ENCODE measurements around the gene TTLL4.

Gene TTLL4, protein sequence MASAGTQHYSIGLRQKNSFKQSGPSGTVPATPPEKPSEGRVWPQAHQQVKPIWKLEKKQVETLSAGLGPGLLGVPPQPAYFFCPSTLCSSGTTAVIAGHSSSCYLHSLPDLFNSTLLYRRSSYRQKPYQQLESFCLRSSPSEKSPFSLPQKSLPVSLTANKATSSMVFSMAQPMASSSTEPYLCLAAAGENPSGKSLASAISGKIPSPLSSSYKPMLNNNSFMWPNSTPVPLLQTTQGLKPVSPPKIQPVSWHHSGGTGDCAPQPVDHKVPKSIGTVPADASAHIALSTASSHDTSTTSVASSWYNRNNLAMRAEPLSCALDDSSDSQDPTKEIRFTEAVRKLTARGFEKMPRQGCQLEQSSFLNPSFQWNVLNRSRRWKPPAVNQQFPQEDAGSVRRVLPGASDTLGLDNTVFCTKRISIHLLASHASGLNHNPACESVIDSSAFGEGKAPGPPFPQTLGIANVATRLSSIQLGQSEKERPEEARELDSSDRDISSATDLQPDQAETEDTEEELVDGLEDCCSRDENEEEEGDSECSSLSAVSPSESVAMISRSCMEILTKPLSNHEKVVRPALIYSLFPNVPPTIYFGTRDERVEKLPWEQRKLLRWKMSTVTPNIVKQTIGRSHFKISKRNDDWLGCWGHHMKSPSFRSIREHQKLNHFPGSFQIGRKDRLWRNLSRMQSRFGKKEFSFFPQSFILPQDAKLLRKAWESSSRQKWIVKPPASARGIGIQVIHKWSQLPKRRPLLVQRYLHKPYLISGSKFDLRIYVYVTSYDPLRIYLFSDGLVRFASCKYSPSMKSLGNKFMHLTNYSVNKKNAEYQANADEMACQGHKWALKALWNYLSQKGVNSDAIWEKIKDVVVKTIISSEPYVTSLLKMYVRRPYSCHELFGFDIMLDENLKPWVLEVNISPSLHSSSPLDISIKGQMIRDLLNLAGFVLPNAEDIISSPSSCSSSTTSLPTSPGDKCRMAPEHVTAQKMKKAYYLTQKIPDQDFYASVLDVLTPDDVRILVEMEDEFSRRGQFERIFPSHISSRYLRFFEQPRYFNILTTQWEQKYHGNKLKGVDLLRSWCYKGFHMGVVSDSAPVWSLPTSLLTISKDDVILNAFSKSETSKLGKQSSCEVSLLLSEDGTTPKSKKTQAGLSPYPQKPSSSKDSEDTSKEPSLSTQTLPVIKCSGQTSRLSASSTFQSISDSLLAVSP
- total RNA-seq, result 9.7 to 18.5 (median 15.8) reads per million in 4 donors

DNA sequence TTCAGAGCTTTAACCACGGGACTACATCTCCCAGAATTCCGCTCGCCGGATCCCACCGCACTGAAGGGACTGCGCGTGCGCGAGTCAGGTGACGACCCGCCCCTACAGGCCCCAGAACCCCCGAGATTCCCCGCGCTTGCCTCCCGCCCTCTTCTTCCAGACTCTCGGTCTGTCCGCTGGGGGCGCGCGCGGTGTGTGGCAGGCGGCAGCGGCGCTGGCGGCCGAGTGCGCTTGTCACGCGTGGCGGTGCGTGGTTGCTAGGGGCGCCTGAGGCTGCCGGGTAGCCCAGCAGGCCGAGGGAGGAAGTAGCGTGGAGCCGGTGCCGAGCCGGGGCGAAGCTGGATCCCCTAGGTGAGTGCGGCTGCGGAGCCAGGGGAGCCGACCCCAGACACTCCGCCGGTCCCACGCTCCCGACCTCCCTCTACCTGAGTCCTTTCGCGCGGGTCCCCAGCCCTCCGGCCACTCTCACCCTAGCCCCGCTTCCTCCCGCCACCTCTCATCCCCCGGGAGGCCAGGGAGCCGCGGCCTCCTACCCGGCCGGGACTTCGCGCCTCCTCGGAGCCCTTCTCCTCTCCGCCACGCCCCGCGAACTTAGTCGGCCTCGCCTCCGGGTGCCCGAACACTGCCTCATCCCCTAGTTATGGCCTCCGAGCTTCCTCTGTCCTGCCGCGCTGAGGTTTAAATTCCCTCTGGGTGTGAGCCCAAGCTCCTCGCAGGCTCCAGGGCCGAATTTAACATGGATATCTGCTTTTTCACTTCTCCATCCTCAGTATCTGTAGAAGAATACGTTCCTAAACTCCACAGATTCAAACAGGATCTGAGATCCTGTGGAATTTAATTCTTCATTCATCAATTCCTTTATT lies at the start of gene TTLL4:
Gene TTLL4 (plus strand): TSS at position 149 of the 863 bp plus-strand sequence. CDS start 26,842 bp downstream, outside the sequence.
- peak; percentile 97 to 99 (median 98) for DNase-seq

DNA sequence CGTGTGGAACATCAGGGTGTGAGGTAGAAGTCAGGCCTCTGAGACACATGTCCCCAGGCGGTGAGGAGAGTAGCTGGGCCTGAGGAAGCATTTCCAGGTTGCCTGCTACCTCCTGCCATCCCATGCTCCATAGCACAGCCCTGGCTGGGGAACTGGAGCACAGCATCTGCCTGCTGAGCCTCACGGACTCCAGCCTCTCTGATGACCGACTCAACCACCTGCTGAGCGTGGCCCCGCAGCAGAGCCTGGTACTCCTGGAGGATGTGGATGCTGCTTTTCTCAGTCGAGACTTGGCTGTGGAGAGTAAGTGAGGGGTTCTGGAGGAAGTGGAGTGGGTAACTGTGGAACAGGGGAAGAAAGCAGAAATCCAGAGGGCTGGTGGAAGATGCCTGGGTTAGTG lies 48.3 kb upstream of the TTLL4 start:
- DNase-seq, result no peak

DNA sequence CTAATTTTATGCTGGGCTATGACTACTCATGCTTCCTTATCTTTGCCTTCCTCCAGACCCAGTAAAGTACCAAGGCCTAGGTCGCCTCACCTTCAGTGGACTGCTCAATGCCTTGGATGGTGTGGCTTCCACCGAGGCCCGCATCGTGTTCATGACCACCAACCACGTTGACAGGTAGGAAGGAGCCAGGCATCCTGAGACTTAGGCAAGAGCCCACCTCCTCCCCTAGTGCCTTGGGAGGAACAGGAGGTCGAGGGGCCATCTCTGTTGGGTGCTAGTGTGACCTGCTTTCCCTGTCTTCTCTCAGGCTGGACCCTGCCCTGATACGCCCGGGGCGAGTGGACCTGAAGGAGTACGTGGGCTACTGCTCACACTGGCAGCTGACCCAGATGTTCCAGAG lies 47.8 kb upstream of the TTLL4 start:
- no peak for DNase-seq

DNA sequence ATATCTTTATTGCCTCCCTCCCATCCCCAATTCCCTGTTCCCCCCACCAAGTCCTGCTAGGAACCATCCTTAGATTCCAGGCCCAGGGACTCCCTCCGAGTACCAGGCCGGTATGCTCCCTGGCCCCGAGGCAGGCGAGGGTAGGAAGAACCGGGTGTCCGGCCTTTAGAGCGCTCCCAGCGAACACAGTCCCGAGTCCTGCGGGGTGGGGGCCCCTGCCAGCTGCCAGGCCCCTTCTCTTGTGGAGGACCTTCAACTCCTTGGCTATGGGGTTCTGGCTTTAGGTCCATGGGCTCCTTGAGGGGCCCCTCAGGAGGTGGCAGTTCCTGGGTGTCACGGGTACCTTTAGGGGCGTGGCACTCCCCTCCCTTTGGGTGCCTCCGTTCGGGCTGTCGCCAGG lies 46.7 kb upstream of the TTLL4 start:
- DNase-seq, result no peak

DNA sequence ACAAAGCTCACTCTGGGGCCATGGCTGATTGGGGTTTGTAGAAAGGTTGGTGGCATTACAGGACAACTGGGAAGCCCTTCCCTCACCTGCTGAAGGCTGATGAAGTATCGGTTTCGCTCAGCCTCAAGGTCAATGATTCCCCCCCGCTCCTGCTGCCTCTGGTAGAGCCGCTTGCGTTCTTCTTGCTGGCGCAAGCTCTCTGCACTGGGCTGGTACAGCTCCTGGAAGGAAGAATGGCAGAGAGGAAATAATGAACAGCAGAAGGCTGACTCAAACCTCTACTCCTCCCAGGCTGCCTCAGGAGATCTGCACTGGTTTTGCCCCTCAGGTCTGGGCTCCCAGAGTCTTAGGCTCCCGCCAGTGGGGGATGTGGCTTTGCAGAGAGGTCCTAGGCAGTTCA lies 46.0 kb upstream of the TTLL4 start:
- DNase-seq, result no peak

DNA sequence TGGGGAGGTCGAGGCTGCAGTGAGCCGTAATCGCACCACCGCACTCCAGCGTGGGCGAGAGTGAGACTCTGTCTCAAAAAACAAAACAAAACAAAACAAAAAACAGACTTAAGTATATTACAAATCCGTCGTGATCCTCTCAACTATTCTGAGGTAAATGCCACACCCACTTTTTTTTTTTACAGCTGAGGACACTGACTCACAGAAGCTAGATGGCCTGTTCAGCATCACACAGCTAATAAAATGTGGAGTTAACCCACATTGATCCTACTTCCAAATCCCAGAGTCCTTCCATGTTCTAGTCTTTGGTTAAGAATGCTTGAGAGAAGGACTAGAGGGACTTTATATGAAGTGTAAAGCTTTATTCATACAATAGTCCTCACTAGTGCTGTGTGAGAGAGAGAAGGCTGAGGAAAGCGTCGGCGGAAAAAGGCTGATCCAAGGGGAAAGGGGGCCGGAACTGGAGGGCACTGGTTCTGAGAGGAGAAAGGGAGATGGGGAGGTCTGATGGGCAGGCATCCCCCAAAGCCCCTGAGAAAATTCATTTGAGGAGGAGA lies 39.5 kb upstream of the TTLL4 start:
- DNase-seq, result no peak

DNA sequence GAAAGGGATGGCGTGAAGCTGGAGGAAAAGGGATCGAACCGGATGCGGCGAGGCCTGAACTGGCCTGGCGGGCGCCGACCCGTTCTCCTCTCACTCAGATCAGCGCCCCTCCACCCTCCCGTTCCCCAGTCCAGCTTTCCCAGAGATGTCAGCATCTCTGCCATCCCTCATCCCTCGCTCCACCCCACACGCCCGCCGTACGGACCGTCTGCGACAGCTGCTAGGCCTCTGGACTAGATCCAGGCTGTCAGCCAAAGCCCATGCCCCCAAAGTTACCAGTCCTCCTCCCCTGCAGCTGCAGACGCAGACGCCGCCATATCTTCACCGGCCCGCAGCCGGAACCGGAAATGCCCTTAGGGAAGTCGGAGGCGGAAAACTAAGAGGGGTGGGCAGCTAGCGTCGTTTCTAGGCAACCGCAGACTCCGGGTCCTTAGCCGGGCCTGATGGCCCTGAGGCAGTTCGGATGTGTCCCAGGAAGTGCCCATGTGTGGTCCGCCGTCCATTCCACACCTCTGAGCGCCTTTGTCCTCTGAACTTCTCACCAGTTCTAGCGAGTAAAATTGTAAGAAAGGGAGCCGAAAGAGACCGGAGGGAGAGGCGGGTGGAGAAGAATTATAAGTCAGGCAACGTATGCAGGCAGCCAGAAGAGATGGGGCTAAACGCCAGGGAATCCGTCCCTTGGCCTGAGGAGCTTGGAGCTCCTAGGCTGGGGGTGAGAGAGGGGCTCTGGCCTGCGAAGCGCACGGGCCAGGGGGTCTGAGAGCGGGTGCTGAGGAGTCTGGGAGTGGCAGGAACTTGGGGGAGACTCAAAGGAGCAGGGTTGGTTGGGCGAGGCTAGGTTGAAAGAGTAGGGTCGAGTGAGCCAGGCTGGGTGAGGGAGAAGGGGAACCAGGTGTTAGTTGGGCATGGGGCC lies 38.7 kb upstream of the TTLL4 start, which contains the start of the genes RNF25 and STK36:
Gene RNF25 (minus strand): TSS at position 349 of the 913 bp plus-strand sequence. CDS start 32 bp downstream, at position 317.
Gene STK36 (plus strand): TSS at position 433 of the 913 bp plus-strand sequence. CDS start 744 bp downstream, outside the sequence.
- DNase-seq, result peak; percentile 57 to 84 (median 73)

DNA sequence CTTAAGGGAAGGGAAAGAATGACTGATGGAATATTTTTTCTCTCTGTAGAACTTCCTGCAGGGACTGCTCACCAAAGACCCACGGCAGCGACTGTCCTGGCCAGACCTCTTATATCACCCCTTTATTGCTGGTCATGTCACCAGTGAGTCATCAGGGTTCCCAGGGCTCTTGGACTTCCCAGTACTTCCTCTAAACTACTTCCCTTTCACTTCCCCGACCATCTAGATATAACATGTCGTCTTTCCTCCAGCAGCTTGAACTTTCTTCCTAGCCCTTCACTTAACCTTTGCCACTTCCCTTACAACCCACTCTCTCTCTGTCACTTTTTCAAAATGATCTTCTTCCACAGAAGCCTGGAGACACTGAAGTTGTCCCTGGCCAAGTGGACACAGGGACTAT lies 31.5 kb upstream of the TTLL4 start:
- DNase-seq, result no peak

DNA sequence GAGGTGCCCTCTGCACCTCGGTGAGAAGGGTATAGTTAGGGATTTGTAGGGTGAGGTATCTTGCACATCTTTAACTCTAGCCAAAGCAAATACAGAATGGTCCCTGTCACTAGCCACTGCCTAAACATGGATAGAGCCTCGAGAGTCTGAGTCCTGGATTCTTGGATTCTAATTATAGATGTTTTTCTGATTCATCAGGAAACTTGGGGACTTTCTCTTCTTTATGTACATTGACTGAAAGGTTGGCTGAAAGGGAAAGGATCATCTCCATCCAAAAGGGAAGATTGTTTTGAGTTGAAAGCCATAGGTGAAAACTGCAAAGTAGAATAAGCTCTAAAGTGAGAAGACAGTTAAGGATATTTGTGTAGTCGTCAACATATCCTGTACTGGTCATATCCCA lies 30.6 kb upstream of the TTLL4 start:
- DNase-seq, result no peak

DNA sequence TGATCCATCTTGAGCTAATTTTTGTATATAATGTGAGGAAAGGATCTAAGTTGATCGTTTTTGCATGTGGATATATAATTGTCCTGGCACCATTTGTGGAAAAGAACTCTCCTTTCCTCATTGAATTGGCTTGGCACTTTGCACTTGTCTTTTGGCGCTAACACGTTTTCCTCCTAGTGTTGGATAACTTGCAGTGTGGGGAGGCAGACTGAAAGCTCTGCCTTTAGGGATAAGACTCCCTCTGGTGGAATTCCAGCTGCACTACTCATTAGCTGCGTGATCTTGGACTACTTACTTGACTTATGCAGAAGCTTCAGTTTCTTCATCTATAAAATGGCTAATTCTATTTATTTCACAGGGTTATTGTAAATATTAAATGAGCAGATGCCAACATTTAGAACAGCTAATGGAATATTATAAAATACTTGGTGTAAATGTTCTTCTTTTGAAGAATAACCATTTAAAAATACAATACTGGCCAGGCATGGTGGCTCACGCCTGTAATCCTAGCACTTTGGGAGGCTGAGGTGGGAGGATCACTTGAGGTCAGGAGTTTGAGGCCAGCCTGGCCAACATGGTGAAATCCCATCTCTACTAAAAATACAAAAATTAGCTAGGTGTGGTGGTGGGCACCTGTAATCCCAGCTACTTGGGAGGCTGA lies 23.1 kb upstream of the TTLL4 start:
- peak in 2 of 5 donors; percentile 15 to 37 for DNase-seq

DNA sequence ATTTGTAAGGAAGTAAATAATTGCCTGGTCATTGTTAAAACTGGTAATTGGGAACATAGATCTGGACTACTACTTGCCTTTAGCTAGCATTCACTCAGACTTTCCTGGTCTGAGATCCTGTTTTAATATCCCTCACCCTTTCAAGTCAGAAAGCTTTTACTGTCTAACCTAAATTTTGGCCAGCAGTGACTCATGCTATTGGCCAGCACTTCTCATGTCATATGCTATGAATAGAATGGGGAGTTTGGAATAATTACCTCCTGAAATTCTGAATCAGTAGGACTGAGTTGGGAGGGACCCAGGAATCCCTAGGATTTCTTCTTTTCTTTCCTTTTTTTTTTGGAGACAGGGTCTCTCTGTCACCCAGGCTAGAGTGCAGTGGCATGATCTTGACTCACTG lies 19.4 kb upstream of the TTLL4 start:
- no peak for DNase-seq

DNA sequence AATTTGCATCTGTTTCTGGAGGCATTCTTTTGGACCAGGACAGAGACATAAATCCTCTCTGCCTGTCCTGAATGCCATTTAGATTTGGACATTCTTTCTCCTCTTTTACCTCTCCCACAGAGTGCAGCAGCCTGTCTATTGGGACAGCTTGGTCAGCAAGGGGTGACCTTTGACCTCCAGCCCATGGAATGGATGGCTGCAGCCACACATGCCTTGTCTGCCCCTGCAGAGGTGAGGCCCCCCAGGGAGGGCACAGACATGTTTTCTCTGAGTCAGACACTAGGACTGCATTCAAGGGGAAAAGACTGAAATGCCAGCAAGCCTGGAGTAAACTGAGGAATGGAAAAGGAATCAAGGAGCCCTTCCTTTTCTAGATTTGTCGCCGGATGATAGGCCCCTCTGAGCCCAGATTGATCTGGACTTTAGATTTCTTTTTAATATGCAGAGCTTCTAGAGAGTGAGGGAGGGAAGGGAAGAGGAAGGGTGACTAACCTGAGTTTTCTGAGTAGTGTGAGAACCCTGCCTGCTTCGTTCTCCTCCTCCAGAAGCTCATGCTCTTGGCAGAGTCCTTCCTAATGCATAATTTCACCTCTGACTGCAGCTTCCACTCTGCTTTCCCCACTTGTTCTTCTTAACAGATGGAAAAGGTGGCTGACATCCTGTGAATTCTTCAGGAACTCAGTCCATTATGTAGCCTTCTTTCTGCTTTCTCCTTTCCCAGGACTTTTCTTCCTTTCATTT lies 16.1 kb upstream of the TTLL4 start:
- DNase-seq, result no peak

DNA sequence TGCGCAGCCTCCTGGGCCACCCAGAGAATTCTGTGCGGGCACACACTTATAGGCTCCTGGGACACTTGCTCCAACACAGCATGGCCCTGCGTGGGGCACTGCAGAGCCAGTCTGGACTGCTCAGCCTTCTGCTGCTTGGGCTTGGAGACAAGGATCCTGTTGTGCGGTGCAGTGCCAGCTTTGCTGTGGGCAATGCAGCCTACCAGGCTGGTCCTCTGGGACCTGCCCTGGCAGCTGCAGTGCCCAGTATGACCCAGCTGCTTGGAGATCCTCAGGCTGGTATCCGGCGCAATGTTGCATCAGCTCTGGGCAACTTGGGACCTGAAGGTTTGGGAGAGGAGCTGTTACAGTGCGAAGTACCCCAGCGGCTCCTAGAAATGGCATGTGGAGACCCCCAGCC lies 11.8 kb upstream of the TTLL4 start:
- DNase-seq, result no peak

DNA sequence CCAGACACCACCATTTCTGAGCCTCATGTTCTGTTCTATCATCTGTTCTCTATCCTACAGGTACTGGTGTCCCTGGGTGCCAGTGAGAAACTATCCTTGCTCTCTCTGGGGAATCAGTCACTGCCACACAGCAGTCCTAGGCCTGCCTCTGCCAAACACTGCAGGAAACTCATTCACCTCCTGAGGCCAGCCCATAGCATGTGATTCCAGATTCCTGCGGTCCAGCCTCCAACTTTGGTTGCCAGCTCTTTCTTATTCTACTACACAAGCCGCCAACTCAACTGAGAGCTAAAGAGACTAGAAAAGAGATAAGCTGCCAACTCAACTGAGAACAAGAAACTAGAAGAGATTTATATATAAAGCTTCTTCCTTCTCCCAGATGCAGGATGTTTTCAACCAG lies 8.8 kb upstream of the TTLL4 start:
- no peak for DNase-seq

DNA sequence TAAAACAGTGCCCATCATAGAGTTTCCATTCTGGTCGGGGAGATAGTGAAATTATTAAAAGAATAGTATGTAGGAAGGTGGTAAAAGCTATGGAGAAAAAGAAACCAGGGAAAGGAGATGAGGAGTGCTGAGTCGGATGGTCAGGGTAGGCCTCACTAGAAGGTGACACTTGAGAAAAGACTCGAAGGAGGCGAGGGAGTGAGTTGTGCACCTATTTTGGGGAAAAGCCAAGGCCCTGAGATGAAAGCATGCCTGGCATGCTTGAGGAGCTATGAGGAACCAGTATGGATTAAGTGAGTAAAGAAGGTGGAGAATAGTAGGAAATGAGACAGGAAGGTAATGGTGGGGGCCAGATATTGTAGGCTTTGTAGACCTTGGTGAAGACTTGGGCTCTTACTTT lies 7.3 kb upstream of the TTLL4 start:
- DNase-seq, result no peak

DNA sequence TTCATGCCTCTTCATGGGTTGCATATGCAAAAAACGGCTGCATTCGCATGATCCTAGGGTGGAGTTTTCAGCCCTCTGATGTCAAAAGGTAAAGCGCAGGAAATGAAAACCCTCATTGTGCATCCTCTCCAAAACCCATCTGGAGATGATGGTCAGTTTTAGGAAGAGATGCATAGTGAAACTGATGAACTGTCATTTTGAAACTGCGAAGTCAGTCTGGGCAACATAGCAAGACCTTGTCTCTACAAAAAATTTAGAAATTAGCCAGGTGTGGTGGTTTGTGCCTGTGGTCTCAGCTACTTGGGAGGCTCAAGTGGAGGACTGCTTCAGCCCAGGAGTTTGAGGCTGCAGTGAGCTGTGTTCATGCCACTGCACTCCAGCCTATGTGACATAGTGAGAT lies 2.5 kb upstream of the TTLL4 start:
- peak in 1 of 5 donors; percentile 62 for DNase-seq

DNA sequence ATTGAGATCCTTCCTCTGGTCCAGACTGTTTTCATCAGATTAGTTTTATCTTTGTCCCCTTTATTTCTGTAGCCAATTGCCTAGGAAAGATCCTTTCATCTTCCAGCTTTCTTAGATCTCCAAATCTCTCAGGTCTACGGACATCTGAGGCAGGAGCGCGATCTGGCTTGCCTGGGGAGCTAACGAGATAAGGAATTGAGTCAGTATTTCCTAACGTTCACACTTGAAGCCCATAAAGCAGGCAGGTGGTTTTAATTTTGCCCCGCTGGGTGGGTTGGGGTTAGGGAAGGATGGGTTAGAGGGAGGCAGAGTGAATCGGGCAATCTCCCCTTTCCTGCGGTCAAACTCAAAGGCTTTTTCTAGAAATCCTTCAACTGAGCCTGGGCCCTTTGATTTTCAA lies 727 bp upstream of the TTLL4 start:
- DNase-seq, result no peak

DNA sequence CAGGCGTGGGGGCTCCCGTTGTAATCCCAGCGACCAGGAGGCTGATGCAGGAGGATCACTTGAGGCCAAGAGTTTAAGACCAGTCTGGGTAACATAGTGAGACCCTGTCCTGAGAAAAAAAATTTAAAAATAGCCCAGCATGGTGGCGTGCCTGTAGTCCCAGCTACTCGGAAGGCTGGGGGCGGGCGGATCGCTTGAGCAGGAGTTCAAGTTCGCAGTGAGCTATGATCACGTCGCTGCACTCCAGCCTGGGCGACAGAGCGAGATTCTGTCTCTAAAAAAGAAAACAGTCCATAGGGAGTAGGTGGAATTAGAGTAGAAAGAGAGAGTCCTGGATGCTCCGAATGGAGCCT lies 325 bp upstream of the TTLL4 start:
- DNase-seq, result no peak

DNA sequence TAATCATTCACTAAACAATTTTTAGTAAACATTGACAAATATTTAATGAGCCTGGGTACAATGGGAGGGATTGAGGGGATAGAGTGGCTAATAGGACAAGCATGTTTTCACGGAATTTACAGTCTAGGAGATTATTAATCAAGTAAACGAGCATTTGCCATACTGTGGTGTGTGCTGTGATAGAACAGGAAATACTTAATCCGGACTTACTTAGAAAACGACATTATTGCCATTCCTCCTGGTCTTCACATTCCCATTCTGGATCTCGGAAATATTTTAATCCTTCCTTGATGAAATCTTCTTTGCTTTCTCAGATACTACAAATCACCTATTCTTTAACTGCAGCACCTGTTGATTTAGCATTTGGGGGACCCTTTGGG lies 905 bp downstream of the TTLL4 start:
- DNase-seq, result no peak
